GM21529 (cell line): ENCODE data around the gene HCRTR2.
"Not testable (repeated sequence)": the region's sequence is repeated elsewhere in the genome, so short reads cannot be mapped to it uniquely, and the experiment has no call there.

Experiments
- ATAC-seq: cut with Tn5 transposase; IDR thresholded peaks from one replicate; pipeline ENCODE4 v1.9.1; 2021; ENCODE audit not compliant: unreplicated experiment

Gene HCRTR2

DNA sequence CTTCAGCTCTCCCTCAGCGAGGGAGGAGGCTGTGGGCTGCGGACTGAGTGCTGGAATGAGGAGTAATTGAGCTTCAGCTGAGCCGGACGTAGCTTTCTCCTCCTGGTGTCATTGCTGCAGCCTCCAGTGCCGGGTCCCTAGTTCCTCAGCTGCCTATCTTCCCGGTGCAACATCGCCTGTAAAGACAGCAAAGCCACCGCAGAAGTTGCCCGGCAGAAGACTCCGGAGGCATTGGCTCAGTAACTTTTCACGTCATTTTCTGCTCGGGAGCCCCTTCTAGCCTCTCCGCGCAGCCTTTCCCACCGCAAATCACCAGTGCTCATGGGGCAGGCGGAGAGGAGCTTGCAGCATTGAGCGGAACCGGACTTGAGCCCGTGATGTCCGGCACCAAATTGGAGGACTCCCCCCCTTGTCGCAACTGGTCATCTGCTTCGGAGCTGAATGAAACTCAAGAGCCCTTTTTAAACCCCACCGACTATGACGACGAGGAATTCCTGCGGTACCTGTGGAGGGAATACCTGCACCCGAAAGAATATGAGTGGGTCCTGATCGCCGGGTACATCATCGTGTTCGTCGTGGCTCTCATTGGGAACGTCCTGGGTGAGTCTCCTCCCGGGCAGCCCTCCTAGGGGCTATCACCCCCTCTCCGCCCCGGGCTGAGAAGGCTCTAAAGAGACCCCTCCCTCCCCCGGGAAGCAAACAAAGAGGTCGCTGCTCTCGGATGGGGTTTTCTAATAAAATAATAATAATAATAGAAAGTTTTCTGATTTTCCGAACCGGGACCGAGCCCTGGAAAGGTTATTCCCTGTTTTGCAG lies at the start of gene HCRTR2:
Gene HCRTR2, plus strand, starts transcription at position 305 of the 816 bp plus-strand sequence. Its CDS starts 73 bp downstream, at position 378.
- ATAC-seq: no peak

DNA sequence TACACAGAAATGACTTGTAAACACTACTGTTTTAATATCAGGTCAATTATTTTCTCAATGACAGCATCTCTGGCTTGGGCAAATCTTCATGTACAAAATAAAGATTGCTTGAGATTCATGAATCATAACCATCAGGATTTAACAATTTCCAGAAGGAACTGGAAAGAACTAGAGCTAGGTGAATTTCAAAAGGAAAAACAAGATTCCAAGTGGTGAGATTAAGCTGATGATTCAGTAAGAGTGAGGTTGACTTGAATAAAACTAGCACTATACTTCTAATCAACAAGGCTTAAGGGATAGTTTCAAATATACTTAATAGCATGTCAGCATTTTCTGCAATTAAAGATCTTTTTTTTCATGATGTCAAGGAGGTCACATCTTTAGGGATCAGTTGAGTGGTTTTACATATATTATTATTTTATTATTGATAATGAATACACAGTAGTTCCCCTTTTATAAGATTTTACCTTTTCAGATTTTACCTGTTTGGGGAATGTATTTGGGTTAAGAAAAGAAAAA lies 43.5 kb upstream of the HCRTR2 start:
- ATAC-seq: no peak

DNA sequence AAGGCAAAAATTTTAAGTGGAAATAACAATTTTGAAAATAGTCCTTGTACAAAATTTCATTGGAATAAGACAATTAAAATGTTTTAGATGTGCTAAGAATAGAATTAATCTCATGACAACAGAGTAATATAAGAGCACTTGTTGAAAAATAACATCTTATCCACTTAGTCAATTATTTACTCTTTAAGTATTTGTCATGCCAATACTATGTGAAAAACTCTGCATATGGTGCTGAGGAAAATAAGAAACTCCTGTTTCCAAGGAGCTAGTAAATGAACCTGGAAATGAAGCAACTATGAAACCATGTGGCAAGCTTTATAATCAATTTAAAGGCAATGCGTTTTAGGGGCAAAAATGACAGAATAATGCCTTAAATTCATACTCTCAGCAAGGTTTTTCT lies 42.7 kb upstream of the HCRTR2 start:
- ATAC-seq: no peak

DNA sequence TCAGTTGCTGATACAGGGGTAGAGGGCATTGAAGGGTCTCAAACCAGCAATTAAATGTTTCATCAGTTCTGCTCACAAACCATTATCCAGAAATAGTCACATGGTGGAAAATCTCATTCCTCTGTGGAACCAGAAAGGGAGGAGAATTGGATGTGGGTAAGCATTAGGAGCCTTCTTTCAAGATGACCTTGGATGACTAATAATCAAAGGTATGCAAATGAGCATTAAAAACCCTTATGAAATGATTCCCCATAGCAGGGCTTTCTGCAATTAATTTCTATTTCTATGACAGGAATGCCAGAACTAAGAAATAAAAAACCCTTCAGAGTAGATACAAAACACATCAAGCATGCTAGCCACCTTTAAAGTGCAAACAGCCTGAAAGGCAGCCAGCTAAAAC lies 37.4 kb upstream of the HCRTR2 start:
- ATAC-seq: no peak

DNA sequence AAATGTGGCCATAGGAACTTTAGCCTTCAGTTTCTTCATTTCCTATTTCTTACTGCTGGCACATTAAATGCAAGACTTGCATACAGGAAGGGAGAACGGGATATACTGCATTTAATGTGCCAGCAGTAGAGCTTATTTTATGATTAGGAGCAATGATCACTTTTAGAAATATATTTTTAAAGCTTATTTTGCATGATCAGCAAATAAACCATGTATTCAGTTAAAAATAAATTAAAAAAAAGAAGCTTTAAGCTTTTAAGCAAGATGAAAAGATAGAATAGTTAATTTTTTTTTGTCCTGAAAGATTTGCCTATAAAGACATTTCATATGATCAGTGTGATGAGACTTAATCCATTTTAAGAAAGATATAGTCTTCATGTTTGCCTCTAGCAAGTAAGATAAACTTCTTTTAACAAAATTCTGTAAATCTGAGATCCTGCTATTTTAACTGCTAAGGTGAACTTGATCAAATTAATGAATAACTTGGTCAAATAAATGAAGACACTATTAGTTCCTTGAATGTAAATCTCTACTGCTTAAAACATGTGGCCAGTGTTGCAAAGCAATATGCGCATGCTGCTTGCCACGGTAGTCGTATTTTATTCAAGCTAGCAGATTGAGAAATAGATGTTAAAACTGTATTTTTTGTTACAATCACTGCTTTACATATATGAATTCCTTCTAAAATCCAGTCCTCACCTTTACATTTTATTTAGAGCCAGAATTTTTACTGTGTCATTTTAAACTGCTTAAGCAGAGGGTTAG lies 36.2 kb upstream of the HCRTR2 start:
- no peak for ATAC-seq

DNA sequence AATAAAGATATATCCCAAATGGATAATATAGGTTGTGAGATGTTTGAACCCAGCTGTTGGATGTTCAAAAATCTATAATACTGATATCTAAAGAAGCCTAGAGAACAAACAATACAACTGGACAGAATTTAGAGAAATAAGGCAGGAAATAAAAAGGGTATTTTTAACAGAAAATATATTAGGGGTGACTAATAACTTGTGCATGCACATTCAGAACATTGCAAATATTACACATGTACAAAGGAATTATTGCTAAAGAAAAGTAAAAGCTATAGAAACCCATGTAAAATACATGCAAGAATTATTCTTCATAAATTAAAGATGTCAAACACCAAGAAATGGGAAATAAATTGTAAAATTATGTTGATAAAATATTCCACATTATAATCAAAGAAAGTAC lies 32.7 kb upstream of the HCRTR2 start:
- no peak for ATAC-seq

DNA sequence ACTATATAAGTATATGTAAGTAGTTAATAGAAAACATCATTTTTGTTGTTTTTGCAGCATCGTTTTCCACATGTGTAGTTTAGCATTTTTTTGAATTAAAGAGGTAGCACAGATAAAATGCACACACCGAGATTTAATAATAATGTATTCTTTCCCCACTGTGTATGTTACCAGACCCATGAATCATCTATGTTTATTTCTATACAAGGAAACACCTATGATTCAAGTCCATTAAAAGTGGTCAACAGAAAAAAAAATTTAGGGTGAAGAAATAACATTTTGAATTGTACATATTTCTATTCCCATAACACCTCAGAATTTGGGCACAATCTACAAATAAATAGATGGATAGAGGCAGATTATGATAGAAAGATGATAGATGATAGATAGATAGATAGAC lies 31.7 kb upstream of the HCRTR2 start:
- no peak for ATAC-seq

DNA sequence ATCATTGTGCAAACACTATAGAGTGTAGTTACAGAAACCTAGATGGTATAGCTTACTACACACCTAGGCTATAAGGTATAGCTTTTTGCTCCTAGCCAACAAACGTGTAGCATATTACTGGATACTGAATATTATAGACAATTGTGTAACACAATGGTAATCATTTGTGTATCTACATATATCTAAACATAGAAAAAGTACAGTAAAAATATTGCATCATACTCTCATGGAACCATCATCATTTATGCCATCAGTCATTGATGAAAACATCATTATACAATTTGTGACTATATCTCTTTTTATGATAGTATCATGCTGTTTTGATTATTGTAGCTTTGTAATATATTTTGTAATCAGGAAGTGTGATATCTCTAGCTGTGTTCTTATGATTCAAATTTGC lies 21.0 kb upstream of the HCRTR2 start:
- no peak for ATAC-seq

DNA sequence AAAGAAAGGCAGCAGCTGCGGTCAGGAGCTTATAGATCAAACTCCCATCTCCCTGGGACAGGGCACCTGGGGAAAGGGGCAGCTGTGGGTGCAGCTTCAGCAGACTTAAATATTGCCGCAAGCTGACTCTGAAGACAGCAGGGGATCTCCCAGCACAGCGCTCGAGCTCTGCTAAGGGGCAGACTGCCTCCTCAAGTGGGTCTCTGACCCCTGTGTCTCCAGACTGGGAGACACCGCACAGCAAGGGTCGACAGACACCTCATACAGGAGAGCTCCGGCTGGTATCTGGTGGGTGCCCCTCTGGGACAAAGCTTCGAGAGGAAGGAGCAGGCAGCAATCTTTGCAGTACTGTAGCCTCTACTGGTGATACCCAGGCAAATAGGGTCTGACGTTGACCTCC lies 15.5 kb upstream of the HCRTR2 start:
- ATAC-seq: not testable (repeated sequence)

DNA sequence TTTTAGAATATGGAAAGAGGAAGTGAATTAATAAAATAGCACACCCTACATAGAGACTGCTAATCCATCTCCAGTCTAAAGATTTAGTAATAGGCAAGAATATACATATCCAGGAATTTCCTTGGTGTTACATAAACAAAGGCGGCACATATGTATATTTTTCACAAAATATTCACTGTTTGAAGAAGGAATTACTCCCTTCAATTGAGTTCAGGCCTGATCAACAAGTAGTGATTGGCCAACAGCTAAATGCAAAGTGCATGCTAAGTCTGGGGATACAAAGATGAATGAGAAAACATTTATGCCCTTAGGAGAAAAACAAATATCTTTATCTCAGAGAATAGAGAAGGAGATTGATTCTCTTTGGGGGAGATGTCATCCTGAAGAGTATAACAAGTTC lies 6.5 kb upstream of the HCRTR2 start:
- ATAC-seq: no peak

DNA sequence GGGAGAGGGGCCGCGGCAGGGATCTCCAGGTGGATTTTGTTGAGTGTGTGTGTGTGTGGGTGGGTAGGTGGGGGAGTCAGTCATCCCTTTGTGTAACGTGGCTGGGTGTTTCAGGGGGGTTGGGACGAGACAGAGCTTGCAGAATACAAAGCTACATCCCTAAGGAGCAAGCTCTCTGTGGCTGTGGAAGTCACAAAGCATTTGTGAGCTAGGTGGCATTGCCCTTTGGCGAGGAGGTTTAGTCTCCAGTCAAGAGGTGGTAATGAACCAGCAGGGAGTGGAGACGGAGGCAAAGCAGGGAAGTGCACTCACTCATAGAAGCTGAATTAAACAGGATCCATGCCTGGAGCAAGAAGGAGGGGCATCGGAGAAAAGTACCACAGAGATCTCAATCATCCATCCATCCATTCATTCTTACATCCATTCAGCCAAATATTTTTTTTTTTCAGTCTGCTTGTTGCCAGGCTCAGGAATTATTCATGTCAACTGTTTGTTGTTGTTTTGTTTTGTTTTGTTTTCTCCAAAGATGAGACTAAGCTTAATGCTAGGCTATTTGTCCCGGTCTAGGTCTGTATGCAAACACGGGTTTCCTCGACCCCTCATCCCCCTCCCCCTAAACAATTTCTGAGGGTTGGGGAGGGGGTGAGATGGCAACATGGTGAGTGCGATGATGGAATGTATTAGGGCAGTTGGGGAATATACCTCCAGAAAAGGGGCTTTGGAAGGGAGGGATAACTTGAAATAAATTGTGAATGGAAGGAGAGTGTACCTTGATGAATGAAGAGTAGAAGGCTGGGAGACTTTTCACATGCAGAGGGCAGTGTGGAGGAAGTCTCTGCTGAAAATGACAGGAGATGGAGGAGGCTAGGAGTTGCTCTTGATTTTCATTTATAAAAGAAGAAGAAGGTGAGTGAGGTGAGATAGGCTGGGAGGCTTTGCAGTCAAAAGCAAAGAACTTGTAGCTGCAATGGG lies 1.0 kb downstream of the HCRTR2 start:
- ATAC-seq: no peak

DNA sequence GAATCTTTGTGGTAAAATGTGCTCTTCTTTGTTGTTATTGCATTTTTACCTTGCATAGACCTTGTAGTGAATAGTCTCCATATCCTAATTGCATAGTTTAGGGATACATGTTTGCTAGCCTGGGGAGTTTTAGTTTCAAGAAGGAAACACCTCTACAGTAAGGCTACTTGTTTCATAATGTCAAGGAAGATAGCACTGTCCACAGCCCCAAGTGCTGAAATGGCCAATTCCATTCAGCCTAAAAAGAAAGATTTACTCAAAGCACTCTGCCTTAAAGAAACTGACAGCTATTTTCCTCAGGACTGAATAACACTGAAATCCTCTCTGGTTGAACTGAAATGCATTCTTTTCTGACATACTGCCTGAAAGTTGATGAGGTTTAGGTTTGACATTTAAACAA lies 2.6 kb downstream of the HCRTR2 start:
- ATAC-seq: no peak

DNA sequence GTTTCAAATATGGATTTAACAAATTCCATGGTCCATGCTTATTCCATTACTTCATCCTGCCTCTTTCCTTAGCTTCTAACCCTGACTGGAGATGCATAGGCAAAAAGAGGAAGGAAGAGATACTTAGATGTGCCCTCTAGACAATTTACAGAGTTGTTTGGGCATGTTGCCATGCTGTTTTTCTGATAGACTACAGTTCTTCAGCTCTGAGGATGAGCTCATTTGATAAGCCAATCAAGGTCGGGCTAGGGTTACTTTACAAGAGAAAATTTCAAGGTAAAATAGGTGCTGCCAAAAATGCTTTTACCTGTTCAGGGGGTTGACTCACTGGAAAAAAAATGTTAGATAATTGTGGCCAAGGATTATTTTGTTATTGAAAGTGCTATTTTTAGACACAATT lies 5.9 kb downstream of the HCRTR2 start:
- no peak for ATAC-seq

DNA sequence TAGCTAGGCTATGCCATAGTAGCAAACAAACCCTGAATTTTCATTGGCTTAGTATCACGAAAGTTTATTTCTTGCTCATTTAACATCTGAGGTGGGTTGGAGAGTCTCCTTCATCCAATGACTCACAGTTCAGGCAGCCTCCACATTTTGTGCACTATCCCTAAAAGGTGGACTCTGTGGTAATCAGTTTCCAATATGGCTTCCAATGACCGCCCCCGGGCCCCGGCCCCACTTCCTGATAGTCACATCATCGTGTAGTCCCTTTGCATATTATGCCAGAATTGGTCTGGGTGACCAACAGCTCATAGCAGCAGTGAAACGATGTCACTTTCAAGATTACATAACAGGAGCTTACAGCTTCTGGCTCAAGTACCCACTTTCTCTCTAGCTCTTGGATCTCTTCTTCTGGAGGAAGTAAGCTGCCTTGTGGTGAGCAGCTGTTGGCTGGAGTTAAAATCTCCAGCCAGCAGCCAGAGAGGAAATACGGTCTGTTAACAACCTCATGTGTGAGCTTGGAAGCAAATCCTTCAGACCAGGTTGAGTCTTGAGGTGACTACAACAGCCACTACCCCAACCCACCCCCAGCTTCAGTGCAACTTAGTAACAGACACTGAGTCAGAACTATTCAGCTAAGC lies 7.8 kb downstream of the HCRTR2 start:
- ATAC-seq: no peak

DNA sequence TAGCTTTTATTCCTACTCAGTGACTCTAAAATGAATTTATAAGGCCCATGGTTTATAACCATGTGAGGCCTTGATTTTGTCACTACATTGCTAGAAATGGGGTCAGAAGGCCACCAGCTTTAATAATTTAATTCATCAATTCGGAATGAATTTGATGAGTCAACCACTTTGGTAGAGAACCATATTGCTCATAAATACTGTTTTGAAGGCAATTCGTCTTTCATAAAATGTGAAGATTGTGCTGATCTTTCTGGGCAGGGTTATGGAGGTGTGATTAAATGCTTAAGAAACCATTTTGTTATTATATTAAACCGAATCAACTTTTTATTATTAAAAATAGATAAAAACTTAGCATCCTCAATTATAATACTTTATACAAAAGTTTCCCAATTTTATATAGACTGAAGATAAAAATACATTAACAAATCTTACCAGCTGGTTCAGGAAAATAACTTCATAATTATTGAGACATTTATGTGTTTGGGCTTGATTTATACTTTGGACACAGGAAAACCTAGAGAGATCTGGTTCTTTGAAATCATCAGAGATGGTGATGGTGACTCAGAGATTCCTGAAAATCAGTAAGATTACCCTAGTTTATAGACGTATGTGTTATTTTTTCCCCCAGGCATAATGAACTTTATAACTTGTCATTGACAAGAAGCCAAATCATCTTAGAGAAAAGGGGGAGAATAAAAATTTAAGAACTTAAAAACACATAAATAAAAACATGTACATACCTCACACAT lies 10.6 kb downstream of the HCRTR2 start:
- ATAC-seq: no peak

DNA sequence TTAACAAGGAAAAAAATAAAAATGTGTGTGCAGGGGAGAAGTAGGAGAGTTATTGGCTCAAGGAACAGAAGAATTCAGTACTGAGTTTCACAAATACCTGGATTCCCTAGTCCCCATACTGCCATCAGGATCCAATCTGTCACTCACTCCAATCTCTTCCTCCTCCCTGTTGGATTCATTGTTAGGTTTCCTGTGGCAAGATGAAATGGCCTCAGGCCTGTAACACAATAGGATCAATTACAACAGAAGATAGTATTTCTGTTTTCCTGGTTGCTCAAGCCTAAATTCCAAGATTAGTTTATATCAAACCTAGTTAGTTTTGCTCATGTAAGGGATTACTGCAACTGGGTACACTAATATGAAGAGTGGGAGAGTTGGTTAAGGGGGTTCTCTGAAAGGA lies 24.4 kb downstream of the HCRTR2 start:
- ATAC-seq: no peak

DNA sequence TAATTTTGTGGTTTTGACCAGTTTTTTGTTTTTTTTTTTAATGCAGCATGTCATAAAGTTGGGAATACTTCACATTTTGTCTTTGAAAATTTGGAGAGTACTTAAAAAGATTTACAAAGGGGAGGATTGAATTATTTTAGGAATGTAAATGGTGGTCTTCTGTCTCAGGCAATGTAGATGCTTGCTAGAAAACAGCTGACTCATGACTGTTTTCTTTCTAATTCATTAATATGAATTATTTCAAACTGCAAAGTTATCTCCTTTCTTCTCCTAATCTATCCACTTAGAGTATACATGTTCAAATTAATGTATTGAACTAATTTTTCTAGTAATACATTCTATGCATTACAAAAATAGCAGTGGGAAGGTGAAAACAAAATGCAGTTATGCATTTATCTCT lies 24.9 kb downstream of the HCRTR2 start:
- no peak for ATAC-seq

DNA sequence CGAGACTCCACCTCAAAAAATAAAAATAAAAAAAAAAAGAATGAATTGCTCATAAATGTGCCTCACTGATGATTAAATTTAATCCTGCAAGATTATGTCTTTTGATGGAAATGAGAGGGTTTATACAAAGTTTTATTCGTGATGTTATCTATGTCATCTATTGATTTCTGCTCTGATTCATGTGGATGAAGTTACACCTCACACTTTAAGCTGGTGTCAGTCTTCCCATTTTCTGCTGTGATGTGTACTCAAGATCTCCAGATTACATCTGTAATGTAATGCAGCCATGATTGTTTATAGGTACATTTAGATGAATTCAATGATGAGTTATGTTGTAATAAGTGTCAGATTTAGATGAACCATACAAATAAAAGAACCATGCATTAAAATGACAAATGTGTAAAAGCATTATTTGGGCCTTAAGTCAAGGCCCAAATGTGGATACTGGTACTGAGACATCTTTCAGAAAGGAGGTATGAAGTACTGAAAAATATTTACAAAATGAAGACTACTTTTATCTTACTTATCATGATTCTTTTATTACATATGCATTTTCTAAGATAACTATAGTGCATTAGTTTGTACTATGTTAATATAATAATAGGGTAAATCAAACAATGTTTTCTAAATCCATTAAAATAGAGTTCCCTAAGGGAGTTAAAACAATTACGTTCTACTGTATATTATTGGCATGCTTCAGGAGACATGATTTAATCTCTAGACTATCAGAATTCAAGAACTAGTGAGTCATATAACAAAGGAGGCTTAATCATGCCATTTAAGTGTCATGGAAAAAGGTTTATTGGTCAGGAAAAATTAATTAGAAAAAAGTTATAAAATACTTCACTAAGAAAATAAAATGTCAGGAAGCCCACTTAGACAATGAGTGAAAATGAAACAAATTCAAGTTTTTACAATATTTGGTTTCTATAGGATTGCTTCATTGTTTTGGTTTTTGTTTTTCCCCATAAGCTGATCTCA lies 34.5 kb downstream of the HCRTR2 start:
- ATAC-seq: no peak

DNA sequence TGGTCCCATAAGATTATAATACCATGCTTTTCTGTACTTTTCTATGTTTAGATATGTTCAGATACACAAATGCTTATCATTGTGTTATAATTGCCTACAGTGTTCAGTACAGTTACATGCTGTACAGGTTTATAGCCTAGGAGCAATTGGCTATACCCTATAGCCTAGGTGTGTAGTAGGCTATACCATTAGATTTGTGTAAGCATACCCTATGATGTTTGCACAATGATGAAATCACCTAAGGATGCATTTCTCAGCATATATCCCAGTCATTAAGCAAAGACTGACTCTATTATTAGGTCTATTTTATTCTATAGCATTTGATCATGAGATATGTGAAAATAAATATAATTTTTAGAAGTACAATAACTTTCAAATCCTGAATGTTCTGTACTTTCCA lies 36.6 kb downstream of the HCRTR2 start:
- no peak for ATAC-seq
